Lung microvascular endothelial cell (primary cell): ENCODE measurements around the gene TLNRD1. TPM values are rescaled to one million over a fixed set of nuclear protein-coding genes. Genes with fewer than 3 reads are reported as not detected.
A peak's percentile ranks its signal among the peaks of the same experiment; 100 is the strongest.

Experiments
- DNase-seq, 2 donors: peaks; one replicate each; pipeline versions ENCODE4 v3.0.0 to v3.0.0-alpha.2; 2010; ENCODE audit warnings: low read depth in 2 of 2
- total RNA-seq: library from RNA; depleted of rRNA; stranded (reverse); fragments of >200 nt; gene quantifications from 2 replicates; pipeline ENCODE4 v1.2.1, GENCODE V29; 2014

TLNRD1 gene
- total RNA-seq, 1 donor from 2014 or later: 9.9 TPM

GRCh38 chr15:81025721-81026370 is 25.1 kb downstream of the TLNRD1 start:
- no peak for DNase-seq

GRCh38 chr15:81026836-81027599 is 26.3 kb downstream of the TLNRD1 start:
- DNase-seq: no peak

DNA sequence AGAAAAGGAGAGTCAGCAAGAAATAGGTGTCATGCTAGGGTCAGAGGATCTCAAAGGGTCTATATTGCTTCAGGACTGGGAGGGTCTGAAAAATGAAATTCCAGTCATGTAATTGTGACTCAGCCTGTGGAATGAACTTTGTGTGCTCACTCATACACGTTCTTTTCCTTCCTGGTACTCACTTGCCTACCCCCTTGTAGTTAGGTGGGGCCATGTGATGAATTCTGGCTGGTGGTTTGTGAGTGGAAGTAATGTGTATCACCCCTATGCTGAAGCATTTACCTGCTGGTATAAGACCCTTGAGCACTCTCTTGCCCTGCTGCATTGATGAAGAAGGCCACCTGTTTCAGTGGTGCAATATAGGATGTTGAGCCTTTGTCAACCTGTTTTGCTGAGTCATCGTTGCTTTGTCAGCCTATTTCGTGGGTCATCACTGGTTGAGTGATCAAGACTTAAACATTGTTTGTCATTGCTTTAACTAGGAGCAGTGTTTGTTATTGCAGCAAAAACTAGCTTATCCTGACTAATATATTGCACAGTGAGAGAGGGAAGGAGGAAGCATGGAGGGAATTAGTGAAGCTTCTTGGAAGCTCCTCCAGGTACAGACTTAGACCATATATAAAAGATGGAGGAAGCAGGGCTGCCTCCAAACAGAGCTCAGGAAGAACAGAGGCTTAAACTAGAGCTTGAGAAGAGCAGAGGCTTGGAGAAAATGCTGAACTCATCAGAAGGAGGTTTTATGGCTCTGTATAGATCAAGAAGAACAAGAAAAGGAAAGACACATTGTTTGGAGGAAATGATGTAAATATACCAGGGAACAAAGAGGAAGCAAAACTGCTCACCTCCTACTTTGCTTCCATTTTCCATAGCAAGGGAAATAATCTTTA is 28.9 kb downstream of the TLNRD1 start:
- peak; percentile 67 to 81 for DNase-seq

DNA sequence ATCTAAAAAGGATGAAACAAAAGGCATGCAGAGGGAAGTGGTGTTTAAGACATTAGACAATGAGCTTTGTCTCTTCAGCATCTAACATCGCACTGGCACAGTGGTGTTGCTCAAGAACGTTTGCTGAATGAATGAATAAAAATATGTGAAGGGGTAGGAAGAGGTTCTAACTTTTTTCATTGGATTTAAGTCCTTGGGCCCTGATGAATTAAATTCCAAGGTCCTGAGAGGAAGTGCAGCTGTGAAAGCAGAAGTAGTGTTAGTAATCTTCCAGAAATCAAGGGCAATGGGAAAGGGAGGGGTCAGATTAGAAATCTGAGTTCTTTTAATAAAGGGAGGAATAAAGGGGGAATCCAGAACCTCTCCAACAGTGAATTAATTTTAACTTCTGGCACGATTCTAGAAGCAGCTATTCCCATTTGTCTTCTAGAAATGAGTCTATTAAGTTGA is 29.6 kb downstream of the TLNRD1 start:
- DNase-seq: peak in 1 of 2 donors; percentile 54

- DNase-seq: no peak
Measured at GRCh38 chr15:81031203-81031602, 30.5 kb downstream of the TLNRD1 start.

- DNase-seq: no peak
Measured at GRCh38 chr15:81032355-81032754, 31.6 kb downstream of the TLNRD1 start.

GRCh38 chr15:81032818-81033217 is 32.1 kb downstream of the TLNRD1 start:
- DNase-seq: no peak

GRCh38 chr15:81033508-81033907 is 32.8 kb downstream of the TLNRD1 start:
- DNase-seq: peak in 1 of 2 donors; percentile 51

DNA sequence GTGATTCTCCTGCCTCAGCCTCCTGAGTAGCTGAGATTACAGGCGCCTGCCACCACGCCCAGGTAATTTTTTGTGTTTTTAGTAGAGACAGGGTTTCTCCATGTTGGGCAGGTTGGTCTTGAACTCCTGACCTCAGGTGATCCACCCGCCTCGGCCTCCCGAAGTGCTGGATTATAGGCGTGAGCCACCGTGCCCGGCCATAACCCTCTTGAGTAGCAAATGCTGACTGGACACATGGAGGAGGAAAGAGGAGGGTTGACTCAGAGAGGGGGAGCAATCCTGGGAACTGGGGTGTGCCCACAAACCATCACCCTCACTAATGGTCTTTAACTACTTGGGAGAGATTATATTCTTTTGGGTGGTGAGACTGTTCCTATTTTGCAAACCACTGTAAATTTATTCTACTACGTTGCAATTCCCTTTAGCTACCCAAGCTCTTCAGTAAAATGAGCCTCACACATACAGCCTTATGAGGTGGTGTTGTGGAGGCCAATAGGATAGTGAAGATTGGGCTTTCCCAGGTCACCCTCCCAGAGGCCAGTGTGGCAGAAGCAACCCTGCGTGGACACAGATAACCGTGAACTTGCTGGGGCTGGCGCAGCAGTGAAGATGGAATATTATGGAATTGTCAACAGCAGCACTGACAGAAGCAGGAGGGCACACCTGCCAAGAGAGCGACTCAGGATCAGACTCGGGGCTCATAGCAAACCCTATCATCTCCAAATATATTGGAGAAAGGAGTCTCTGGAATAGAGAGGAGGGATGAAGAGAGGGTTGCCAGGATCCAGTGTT is 37.4 kb downstream of the TLNRD1 start:
- no peak for DNase-seq

DNA sequence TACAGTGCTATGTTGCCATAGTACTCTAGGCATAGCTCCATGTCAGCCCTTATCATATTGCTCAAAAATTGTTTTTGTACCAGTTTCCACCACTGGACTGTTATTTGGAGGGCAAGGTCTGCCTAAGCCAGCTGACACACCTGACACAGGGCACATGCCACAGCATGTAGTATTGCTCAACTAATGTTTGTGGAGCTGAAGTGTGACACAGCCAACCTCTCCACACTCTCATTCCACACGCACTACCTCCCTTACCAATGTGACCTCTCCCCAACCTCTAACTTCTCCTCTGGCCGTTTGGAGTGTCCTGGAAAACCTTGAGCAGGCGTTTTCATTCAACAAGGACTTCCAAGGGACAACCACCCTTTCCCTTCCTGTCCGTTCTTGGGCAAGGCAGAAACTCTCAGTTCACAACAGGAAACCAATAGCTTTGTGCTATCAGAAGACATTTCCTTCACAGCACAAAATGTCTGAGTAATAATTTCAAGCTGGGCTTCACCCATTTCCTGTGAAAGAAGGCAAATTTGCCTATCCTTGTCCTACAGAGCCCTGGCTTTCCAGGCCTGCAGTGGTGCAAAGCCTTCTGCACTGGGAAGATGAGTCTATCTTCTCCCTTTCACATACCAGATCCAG is 38.4 kb downstream of the TLNRD1 start:
- DNase-seq: peak; percentile 56 to 86

DNA sequence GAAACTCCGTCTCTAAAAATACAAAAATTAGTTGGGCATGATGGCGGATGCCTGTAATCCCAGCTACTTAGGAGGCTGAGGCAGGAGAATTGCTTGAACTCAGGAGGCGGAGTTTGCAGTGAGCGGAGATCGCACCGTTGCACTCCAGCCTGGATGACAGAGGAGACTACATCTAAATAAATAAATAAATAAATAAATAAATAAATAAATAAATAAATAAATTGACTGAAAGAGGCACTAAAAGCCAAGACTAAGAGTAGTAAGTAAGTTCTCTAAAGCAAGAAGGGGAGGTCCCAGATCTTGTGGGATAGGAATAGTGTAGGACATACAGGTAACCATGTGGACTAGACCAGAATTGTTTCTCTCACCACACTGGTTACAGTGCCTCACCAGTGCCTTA is 40.0 kb downstream of the TLNRD1 start:
- DNase-seq: no peak

DNA sequence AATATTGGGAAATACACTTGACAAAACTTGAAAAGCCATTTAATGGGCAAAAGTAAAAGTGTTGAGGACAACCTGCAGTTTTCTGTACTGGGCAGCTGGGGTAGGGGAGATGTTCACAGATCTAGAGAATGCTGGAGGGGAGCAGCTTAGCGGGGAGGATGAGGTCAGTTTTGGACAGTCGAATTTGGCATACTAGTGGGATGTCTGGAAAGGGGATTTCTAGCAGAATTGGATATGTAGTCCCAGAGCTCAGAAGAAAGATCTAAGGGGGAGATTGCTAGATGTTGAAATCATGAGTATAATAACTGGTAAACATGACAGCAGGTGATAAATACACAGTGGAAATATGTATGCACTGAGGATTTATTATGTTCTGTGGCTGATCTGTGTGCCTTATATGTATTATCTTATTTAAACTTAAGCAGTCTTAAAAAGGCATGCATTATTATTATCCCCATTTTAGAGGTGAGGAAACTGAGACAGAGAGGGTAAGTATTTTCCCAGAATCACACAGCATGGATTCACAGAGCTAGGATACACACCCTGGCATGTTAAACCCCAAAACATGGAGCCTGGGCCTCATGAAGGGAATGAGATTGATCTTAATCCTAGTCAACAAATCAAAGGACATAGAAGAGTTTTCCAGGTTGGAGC is 42.7 kb downstream of the TLNRD1 start:
- no peak for DNase-seq

DNA sequence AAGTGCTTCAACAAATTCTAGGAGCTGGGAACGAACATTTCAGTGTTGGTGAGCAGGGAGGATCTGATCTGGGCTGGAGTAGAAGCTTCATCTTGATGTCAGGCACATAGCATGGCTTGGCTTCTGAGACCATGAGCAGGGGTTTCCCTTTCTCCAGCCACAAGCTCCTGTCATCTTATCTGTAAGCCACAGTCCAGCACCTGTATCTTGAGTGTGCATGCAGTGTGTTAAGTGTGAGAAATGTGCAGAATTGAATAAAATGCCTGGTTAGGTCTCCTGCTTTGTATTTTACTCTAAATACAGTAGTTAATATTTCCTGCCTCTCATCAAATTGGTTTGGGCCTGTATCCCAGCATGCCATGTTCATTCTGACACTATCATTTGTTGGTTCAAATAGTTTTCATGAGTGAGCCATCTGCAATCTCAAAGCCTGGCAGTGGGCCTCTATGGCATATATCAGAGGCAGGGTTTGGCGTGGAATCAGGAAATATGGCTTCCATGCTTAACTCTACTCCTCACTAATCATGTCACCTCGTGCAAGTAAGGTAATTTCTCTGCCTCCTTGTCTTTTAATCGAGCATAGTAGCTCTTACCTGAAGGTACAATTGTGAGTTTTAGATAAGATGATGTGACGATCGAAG is 43.3 kb downstream of the TLNRD1 start:
- no peak for DNase-seq

GRCh38 chr15:81046290-81046689 is 45.6 kb downstream of the TLNRD1 start:
- DNase-seq: no peak

- DNase-seq: no peak
Measured at GRCh38 chr15:81047928-81048327, 47.2 kb downstream of the TLNRD1 start.

DNA sequence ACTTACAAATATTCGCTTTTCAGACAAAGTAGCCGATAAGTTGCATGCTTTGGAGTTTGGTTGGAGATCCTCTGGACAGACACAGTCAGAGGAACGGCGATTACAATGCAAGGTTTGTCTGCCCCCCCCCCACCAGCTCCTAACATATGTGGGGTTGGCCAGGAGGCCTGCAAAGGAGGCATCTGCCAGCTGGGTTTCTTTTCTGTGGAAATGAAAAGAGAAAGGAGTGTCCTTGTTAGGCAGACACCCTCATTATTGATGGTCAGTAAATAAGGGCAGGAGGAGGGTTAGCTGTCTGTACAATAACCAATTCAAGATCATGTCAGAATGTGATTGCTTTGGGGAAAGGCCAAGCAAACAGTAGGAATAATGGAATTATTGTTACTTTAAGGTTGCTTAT is 49.1 kb downstream of the TLNRD1 start:
- no peak for DNase-seq

DNA sequence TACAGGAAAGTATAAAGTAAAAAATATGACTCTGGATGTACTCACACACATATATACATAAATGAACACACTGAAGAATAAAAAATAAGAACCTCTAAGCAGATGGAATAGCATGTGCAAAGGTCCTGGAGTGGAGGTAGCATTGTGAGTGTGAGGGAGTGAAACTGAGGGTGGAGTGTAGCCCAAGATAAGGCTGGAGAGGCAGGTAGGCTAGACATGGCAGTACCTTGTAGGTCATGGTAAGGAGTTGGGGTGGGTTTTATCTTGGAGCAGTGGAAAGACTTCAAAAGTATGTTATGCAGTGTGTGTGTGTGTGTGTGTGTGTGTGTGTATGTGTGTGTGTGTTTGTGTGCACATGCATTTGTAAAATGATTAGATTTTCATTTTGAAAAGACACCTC is 49.5 kb downstream of the TLNRD1 start:
- DNase-seq: no peak

DNA sequence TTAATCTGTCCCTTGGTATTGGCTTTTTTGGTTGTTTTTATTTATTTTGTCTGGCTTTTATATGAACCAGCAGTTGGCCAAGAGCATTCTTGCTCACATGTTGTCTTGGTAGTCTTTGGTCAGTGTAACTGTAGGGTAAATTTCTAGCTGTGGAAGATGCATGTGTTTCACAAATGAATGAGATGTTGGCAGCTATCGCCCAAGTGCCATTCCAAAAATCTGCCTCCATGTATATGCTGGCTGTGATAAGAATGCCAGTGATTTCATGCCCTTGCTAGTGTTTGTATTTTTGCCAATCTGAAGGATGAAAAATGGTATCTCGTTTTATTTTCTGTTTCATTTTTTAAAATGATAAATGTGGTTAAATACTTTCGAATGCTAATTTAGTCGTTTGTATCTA is 50.1 kb downstream of the TLNRD1 start:
- DNase-seq: no peak

- DNase-seq: no peak
Measured at GRCh38 chr15:81052046-81052445, 51.3 kb downstream of the TLNRD1 start.

DNA sequence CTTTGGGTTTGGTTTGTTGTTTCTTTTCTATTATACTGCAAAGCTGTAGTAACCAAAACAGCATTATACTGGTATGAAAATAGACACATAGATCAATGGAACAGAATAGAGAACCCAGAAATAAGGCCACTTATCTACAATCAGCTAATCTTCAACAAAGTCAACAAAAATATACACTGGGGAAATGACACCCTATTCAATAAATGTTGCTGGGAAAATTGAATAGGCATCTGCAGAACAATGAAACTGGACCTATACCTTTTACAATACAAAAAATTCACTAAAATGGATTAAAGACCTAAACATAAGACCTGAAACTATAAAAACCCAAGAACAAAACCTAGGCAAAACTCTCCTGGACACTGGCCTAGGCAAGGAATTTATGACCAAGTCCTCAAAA is 52.9 kb downstream of the TLNRD1 start:
- no peak for DNase-seq
